ENCODE measurements around the gene WFS1.

The WFS1 gene

GRCh38 chr4:6290256-6290655 lies 20.6 kb downstream of the WFS1 start:
- no peak for DNase-seq (ENCODE audit: low read depth)
- H3K4me3 ChIP-seq (ENCODE audit: low read depth, low read length): no peak overlapping the region
- no peak for TF ChIP-seq CTCF (IDR thresholded peaks at IDR 0.05; ENCODE audit: insufficient read depth, low read depth, low read length, missing control alignments)

GRCh38 chr4:6290769-6291547 lies 21.3 kb downstream of the WFS1 start:
- TF ChIP-seq CTCF (IDR thresholded peaks at IDR 0.05; ENCODE audit: insufficient read depth, low read depth, low read length, missing control alignments): no peak
- H3K4me3 ChIP-seq (ENCODE audit: low read depth, low read length): no peak overlapping the region
- DNase-seq (ENCODE audit: low read depth): no peak

- no peak overlapping the region for H3K4me3 ChIP-seq (ENCODE audit: low read depth, low read length)
- TF ChIP-seq CTCF (IDR thresholded peaks at IDR 0.05; ENCODE audit: insufficient read depth, low read depth, low read length, missing control alignments): no peak
- DNase-seq (ENCODE audit: low read depth): no peak
These were observed 22.2 kb downstream of the WFS1 start for GRCh38 chr4:6291784-6292297.

GRCh38 chr4:6292376-6293096 lies 22.9 kb downstream of the WFS1 start:
- DNase-seq (ENCODE audit: low read depth): no peak
- no peak overlapping the region for H3K4me3 ChIP-seq (ENCODE audit: low read depth, low read length)
- TF ChIP-seq CTCF (IDR thresholded peaks at IDR 0.05; ENCODE audit: insufficient read depth, low read depth, low read length, missing control alignments): no peak

GRCh38 chr4:6293097-6293445 lies 23.4 kb downstream of the WFS1 start:
- TF ChIP-seq CTCF (IDR thresholded peaks at IDR 0.05; ENCODE audit: insufficient read depth, low read depth, low read length, missing control alignments): no peak
- no peak for DNase-seq (ENCODE audit: low read depth)
- H3K4me3 ChIP-seq (ENCODE audit: low read depth, low read length): no peak overlapping the region

- H3K4me3 ChIP-seq (ENCODE audit: low read depth, low read length): no peak overlapping the region
- TF ChIP-seq CTCF (IDR thresholded peaks at IDR 0.05; ENCODE audit: insufficient read depth, low read depth, low read length, missing control alignments): no peak
These were observed 24.0 kb downstream of the WFS1 start for GRCh38 chr4:6293661-6294060.

More at GRCh38 chr4:6293661-6294060, 24.0 kb downstream of the WFS1 start:
- DNase-seq (ENCODE audit: low read depth): no peak
